ENCODE measurements around the gene PDIA3. TPM values are rescaled to one million over a fixed set of nuclear protein-coding genes. Genes with fewer than 3 reads are reported as not detected.
"Not testable (repeated sequence)": the region's sequence is repeated elsewhere in the genome, so short reads cannot be mapped to it uniquely, and the experiment has no call there.

The PDIA3 gene
- polyA plus RNA-seq (ENCODE audit: insufficient read length): 182 TPM

DNA sequence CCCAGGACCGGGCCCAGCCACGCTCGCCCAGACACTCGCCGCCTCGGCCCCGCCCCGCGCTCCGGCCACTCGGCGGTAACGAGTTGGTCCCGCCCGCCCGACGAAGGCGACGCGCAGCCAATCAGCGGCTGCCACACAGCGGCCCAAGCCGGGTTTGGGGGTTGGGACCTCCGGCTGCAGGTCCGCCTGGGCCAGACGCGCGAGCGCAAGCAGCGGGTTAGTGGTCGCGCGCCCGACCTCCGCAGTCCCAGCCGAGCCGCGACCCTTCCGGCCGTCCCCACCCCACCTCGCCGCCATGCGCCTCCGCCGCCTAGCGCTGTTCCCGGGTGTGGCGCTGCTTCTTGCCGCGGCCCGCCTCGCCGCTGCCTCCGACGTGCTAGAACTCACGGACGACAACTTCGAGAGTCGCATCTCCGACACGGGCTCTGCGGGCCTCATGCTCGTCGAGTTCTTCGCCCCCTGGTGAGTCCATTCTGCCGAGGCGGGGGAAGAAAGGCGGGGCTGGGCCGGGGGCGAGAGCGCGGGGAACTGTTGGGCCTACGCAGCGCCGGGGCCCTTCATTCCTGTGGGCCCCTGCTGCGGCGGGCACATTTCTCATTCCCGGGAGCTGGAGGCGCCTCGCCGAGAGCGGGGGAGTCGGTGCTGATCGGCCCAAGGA is at the start of gene PDIA3:
TSS of gene PDIA3 (plus strand) at position 194 of the 658 bp plus-strand sequence. CDS start at position 296, 102 bp downstream.
- DNase-seq: peak; percentile 94

DNA sequence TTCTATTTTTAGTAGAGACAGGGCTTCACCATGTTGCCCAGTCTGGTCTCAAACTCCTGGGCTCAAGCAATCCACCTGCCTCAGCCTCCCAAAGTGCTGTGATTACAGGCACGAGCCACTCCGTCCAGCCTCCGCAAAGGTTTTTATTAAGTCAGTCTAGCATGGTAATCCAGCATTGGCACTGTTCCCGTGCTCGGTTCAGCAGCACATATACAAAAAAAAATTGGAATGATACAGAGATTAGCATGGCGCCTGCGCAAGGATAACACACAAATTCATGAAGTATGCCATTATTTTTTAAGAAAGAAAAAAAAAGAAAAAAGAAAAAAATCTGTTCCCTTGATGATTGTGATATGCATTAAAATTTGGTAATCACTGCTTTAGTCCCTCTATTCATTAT is 44.1 kb upstream of the PDIA3 start:
- DNase-seq: no peak

- DNase-seq: no peak
Measured at GRCh38 chr15:43702701-43703424, 43.4 kb upstream of the PDIA3 start.

GRCh38 chr15:43710431-43711131 is 35.7 kb upstream of the PDIA3 start:
- DNase-seq: not testable (repeated sequence)

DNA sequence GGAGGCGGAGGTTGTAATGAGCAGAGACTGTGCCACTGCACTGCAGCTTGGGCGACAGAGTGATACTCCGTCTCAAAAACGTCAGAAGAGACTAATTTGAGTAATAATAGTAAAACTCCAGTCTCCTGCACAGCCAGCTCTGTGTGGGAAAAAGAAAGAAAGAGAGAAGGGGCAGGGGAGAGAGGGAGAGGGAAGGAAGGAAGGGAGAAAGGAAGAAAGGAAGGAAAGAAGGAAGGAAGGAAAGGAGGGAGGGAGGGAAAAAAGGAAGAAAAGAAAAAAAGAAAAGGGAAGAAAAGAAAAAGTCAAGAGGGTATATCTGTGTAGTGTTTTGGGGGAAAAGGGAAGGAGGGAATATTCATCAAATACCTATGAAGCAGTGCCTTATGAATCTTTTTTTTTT is 23.1 kb upstream of the PDIA3 start:
- DNase-seq: no peak

DNA sequence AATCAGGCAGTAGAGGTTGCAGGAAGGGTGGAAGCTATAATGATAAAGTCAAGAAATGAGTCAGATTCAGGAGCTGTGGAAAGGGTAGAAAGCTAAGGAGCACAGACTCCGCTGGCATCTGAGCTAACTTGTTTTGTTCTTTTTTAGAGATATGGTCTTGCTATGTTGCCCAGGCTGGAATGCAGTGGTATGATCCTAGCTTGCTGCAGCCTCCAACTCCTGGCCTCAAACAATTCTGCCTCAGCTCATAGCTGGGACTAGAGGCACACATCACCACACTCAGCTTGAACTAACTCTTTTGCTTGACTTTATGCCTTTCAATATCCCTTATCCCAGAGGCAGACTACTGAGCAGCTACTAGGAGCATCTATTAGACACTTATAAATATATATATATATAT is 19.9 kb upstream of the PDIA3 start:
- not testable (repeated sequence) for DNase-seq

GRCh38 chr15:43728053-43728725 is 18.0 kb upstream of the PDIA3 start:
- DNase-seq: not testable (repeated sequence)

GRCh38 chr15:43735416-43735815 is 10.8 kb upstream of the PDIA3 start:
- DNase-seq: no peak

GRCh38 chr15:43746903-43747309 is 668 bp downstream of the PDIA3 start:
- DNase-seq: not testable (repeated sequence)

DNA sequence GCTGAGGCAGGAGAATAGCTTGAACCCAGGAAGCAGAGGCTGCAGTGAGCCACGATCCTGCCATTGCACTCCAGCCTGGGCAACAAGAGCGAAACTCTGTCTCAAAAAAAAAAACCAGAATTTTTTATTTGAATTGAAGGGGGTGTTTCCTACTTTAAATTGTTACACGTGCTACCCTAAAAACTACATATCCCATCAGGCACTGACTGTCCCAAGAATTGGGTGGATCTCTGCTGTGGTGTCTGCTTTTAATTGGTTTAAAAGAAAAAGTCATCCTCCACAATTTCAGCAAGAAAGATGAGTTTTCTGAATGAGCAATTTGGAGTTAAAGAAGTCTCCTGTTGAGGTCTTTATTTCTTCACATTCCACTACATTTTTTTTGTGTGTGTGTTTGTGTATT is 2.1 kb downstream of the PDIA3 start:
- no peak for DNase-seq

DNA sequence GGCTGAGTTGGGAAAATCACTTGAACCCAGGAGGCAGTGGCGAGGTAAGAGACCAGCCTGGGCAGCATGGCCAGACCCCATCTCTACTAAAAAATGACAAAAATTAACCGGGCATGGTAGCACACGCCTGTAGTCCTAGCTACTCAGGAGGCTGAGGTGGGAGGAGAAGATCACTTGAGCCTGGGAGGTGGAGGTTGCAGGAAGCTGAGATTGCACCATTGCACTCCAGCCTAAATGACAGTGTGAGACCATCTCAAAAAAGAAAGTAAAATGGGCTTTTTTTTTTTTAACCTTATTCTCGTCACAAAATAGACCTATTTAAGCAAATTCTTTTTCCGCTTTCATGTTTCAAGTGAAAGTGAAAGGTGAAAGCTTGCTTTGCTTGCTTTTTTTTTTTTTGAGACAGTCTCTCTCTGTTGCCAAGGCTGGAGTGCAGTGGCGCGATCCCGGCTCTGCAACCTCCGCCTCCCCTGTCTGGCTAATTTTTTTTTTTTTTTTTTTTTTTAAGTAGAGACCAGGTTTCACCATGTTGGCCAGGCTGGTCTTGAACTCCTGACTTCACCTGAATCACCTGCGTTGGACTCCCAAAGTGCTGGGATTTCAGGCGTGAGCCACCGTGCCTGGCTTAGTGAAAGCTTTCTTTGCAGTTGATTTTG is 3.6 kb downstream of the PDIA3 start:
- no peak for DNase-seq

GRCh38 chr15:43751885-43752284 is 5.6 kb downstream of the PDIA3 start:
- no peak for DNase-seq

DNA sequence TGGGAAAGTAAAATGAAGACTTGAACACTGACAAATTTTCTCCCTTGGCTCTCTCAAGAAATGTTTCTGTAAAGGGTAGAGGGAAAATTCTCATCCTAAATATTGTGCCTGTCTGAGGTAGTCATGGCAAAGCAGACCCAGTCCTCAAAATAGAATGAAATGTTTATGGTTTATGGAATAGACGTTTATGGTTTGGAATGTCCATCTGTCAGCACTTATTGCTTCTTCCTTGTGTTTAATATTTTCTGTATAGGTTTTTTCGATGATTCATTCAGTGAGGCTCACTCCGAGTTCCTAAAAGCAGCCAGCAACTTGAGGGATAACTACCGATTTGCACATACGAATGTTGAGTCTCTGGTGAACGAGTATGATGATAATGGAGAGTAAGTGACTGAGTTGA is 16.6 kb downstream of the PDIA3 start:
- DNase-seq: no peak

DNA sequence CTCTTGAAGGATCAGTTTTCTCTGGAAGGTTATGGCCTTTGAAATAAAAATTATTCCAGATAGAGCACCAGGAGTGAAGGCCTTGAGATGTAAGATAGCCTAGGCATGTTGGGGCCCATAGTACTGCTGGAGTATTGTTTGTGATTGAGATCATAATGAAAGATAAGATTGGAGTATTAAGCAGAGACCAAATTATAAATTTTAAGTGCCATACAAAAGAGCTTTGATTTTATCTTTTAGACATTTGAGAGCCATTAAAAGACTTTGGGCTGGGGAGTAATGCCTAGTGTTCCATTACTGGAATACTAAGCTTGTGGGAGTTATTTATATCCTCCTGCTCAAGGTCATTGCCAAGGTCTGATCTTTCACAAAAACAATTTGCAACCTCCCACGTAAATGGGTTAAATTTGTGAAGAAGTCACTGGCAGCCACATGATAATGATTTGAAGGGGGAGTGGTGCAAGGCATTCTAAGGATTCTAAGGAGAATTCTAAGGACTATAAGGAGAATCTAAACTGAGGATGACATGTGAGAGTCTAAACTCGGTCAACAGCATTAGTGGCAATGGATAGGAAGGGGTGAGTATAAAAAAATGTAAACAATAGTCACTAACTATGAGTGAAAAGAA is 17.7 kb downstream of the PDIA3 start:
- no peak for DNase-seq

GRCh38 chr15:43769584-43770228 is 23.5 kb downstream of the PDIA3 start:
- DNase-seq: no peak

- no peak for DNase-seq
Measured at GRCh38 chr15:43771816-43772215, 25.6 kb downstream of the PDIA3 start.

DNA sequence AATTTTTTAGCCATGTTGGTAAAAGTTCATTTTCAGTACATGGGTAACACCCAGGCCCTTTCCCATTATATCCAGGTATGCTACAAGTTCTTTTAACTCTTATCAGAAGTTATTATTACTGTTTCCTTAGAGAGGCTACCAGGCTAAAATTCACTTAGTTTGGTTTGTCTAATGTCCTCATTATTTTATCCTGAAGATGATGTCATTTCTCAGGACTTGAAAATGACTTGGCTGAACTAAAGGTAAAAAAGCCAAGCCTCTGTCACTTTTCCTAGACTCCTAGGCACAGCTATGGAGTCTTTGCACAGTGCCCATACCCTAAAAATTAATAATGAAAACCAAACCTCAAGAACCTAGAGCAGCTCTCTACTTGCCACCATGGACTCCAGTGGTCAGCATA is 26.4 kb downstream of the PDIA3 start:
- no peak for DNase-seq

- no peak for DNase-seq
Measured at GRCh38 chr15:43774062-43774461, 27.8 kb downstream of the PDIA3 start.

DNA sequence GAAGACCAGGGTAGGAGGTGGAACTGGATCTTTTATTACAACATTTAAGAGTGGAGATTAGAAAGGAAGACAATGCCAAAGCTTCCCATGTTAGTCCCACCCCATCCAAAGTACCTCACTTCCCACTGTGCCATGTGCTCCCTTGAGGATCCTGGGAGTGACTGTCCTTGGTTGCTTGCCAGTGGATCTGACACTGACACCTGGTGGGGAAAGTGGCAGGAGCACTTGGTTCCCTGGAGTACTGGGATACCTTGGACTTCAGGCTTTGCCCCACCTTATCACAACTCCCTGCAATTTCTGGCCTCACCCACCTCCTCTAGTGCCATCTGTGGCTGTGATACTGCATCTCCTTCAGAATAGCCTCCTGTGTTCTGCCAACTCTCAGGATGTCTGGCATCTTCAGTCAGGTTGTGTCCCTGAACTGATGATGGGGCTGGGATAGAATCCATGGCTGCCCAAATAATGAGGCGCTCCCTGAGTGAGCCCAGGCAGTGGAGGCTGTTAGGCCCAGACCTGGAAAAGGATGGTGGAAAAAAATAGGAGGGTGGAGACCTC is 29.2 kb downstream of the PDIA3 start:
- no peak for DNase-seq

DNA sequence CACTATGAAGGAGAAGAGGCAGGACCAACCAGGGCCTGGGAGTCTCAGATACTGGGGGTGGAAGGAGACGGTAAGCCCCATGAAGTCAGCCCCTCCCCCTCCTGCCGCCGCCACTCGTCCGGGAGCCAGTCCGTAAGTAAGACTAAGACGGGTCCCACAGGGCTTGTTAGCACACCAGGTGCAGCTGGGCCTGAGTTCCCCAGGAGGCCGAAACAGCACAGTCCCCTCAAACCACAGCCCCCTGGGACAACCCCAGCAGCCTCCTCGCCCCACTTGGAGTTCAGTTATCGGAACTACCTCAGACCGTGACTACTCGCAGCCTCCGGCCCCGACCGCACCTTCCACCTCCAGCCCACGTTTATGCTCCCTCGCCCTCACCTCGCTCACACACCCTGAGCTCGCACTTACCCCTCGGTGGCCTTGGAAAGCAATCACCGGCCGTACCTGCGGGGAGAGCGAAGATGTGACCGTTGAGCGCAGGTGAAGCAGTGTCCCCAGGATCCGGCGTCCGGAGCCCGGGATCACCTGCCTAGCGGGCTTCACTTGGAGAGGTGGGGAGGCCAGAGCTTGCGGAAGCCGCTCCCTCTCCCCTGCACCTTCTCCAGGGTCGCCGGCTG is 30.0 kb downstream of the PDIA3 start:
- no peak for DNase-seq
